NCI-H345 (cell line): Measurements from ENCODE around the gene PEX16.

Source experiments
- DNase-seq: peaks from one replicate; lab custom pipeline; 2025; lab: John Stamatoyannopoulos, UW

Gene PEX16

DNA sequence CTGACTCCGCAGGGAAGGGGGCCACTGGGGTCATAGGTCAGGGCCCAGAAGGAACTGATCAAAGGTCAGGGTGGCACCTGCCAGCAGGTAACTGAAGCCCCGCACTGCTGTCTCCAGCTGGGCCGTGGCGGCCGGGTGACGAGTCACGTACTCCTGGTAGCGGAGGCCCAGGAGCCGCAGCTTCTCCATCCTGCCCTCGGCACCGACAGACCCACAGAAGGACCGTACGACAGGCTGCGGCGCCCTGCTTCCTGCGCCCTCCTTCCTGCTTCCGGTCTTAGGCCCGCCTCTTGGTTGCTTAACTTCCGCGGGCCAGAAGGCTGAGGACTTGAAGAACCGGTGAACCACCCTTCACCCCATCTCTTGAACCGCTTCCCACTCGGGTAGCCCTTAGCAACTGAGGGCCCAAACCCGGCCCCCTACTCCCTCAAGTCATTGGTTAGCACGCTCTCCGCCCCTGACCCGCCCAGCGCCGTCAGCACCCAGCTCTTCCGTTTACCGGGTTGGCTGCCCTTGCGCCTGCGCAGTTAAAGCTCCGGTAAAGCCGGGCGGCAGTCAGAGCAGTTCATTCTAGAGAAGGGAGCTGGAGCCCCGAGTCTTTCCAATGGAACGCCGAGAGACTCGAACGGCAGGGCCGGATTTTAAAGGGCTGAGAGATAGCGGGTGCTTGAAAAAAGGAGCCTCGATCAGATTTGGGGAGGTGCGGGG lies at the start of gene PEX16:
PEX16 (minus strand) TSS at position 255 of the 708 bp plus-strand sequence; CDS start at position 189, 66 bp downstream.
- DNase-seq, result peak; percentile 98

DNA sequence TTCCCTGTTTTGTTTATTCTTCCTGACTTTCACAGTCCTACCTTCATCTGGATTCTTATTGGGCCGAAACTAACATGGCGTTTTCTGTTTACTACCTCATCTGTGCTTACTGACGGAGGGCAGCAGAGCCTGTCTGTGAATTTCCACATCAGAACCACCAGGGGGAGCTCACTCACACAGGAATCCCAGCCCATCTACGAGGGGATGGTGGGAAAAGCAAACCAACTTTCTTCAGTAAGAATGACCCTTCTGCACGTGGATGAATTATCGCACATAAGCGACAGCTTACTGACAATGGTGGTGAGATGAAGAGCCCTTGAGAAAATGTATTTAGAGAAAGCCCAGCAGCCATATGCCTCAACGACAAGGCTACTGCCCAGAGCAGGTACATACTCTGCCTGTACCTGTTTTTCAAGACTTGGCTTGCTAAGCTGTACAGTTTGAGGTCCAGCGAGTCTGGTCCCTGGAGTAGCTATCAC lies 47.3 kb upstream of the PEX16 start:
- peak; percentile 71 for DNase-seq

DNA sequence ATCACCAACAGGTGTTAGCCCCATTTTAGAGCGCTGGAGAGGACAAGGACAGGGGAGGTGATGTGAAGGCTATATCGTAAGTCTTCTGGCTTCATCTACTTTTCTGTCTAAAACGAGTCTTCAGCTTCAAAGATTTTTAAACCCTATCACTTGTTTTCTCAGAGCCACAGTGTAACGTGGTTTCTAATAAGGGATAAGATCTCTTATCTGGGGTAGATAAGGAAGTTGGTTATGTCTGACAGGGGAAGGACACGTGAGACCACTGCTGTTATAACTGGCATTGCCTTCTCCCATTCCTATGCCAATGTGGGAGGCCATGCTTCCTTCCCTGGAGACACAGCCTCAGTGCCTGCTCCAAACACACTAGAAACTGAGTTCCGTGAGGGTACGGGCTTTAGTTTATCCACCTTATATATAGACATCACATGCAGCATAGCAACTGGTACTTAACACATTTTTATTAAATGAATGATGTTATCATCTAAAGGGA lies 44.1 kb upstream of the PEX16 start:
- DNase-seq, result no peak

DNA sequence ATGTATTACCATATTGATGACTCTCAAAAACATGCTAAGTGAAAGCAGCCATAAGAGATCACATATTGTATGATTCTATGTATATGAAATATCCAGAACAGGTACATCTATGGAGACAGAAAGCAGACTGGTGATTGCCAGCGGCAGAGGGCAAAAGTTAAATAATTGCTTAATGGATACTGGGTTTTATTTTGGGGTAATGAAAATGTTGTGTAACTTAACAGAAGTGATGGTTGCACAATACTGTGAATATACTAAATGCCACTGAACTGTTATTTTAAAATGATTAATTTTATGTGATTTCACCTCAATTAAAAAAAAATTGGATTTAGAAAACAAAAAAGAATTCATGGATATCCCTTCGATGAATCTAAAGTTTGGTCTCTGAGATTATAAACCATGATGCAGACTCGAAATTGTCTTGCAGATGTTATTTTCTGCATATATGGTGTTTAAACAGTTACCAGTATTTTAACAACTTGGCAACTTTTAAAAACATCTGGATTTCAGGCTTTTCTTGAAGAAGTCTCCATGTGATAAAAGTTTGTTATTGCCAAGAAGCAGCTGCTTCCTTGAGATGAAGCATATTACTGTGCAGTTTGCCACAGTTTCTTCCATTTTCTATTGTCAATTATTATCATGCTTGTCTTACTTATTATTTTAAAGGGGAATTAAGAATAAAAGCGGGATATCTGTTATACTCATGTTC lies 42.9 kb upstream of the PEX16 start:
- DNase-seq, result no peak

DNA sequence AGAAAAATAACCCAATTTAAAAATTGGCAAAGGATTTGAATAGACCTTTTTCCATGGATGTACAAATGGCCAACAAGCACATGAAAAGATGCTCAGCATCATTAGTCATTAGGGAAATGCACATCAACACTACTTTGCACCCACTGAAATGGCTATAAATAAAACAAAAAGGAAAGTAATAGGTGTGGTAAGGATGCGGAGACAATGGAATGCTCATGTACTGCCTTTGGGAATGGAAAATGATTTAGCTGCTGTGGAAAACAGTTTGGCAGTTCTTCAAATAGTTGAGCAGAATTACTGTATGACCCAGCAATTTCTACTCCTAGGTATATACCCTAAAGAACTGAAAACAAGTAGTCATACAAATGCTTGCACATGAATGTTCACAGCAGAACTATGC lies 42.2 kb upstream of the PEX16 start:
- DNase-seq, result no peak

DNA sequence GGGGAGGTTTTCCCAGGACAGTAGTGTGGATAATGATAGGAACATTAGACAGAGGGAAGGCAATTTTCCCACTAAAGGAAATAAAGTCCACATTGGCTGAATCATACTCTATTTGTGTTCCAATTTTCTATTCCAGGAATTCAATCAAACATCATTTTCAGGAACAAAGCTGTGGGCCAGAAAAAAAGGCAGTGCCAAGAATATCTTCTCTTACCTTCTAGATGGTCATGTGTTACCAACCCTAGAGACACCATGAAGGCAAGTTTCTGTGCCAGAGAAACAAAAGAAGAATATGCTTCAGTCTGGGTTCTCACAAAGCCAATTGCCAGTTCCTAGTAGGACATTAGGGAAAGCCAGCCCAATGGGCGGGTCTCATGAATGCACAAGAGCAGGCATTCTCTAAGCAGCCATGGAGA lies 32.3 kb upstream of the PEX16 start:
- no peak for DNase-seq

DNA sequence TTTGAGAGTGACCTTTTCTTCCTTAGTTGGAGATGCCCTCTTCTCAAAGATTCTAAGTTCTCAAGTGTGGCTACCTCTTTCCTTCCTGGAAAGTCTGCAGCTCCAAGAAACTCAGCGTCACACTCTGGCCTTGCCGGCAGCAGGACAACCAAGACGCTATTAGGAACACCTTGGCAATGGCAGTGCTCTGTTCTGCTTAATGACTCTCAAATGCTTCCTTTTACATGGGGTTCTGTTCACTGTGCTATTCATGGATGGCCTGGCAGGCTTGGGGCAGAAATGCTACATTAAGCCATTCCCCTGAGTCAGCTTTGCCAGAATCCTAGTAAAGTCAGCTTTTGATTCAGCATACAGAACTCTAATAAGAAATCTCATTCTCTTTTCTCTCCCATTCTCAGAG lies 30.7 kb upstream of the PEX16 start:
- no peak for DNase-seq

DNA sequence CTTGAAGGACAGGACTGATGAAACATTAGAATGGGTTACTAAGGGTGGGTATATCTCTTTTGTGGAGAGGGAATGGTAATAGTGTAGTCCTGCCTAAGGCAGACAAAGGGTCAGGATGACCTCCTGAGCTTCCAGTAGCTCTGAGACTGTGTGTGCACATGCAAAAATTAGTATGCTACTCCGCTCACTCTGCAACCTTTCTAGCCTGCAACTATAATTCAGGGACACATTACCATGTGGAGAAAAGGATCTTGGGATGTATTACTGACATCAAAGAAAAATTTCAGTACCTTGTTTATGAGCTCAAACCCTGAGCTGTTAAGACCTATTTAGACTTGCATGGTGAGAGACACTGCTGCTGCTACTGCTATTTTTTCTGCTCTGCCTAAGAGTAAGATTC lies 30.2 kb upstream of the PEX16 start:
- no peak for DNase-seq

DNA sequence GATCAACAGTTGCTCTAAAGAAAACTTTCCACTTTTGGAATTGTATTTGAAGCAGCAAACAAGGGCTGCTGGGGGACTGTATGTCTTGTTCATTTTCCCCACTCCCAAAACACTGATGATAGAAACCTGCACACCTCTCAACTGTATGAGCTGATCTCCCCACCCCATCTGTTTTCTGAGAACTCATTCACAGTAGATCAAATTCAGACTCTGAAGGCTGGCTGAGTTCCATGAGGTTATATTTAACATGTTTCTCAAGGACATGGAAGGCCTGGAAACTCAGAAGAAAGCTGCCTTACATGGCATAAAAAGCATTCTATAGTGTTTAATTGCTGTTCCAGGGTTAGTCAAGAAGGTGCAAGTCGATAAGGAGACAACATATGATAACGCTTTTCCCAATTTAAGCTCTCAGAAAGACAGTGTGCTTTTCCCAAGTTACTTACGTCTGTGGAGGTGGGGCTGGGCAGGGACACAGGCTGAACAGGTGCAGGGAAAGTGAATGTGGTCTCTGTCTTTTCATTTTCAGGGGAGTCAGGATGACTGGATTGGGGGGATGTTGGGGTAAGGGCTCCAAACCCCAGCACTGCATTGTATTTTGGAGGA lies 27.8 kb upstream of the PEX16 start:
- no peak for DNase-seq

DNA sequence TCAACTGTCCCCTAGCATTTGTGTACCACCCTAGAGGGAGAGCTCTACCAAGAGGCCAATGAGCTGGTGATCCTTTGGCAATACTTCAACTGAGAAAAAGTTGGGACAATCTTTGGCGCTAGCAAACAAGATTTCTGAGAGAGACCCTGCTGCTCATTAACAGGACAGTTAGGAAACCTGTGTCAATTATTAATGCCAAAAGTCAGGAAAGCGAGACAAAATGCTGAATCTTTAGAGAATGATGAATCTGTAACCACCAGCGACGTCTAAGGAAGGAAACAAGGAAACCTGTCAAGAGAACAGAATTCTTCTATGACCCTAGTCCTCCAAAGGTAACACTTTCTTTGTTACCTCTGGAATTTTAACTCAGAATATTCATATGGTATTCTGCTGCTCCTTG lies 24.7 kb upstream of the PEX16 start:
- DNase-seq, result no peak

DNA sequence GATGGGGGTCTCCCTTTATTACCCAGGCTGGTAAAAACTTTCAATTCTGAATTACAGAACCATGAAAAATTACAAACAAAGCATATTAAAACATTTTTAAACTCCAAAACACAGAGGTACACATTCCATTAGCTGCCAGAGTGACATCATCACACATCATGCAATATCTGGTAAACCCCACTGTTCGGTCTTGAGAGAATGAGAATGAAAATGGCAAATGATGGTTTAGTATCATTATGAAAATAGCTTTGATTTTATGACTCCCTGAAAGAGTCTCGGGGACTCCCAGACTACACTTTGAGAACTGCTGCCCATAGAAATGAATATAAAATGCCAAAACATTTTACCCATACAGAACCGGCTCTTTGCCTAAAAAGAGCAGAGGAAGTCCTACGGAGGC lies 23.6 kb upstream of the PEX16 start:
- DNase-seq, result no peak

DNA sequence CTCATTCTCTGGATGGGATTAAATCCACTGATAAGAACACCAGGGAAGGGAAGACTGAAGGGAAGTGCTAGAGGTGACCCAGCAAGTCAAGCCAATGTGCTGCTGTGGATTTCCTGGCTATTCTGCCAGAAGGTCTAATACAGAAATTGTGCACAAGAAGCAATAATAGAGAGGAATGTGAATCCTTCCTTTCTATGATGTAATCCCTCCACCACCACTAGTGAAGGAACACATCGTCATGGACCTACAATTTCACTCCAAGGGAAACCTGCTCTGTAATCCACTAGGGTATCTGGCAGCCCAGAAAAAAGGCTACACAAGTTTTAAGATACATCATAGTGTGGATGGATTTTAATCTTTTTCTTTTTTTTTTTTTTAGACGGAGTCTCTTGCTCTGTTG lies 22.2 kb upstream of the PEX16 start:
- no peak for DNase-seq

DNA sequence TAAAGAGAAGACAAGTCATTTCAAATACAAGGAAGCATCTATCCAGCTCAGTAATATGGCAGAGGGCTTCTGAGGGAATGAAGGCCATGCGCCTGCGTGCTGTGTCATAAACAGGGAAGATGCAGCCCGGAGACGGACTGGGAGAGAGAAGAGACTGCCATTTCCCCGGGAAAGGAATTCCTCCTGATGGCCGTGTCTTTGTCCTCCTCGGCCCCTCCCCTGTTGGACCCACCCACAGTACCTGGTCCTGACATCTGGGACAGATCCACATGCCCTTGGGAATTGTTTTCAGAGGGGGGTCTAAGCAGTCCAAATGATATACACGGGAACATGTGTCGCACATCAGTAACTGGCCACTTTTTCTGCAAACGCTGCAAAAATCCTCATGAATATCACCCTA lies 20.2 kb upstream of the PEX16 start:
- DNase-seq, result no peak

DNA sequence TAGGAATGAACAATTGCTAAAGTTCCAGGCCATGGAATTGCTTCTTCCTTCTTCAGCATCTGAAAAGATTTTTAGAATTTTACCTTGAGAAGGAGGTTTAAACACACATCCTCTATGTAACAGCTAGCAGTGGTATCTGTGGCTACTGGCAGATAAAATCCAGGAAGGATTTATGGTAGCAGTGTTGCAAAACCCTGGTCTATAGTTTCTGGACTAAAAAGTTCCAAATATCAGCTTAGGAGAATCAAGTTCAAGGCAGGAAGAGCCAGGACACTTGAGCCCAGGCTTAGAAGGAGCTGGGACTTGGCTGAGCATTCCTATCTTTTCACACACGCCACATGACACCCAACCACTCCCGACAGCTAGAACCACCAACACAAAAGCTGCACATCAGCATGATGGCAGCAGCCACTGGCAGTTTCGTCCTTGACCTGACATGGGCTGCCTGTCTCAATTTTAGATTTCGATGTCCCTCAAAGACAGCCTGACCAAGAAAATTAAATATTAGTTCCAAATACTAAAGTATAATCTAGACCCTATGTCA lies 18.9 kb upstream of the PEX16 start:
- no peak for DNase-seq

DNA sequence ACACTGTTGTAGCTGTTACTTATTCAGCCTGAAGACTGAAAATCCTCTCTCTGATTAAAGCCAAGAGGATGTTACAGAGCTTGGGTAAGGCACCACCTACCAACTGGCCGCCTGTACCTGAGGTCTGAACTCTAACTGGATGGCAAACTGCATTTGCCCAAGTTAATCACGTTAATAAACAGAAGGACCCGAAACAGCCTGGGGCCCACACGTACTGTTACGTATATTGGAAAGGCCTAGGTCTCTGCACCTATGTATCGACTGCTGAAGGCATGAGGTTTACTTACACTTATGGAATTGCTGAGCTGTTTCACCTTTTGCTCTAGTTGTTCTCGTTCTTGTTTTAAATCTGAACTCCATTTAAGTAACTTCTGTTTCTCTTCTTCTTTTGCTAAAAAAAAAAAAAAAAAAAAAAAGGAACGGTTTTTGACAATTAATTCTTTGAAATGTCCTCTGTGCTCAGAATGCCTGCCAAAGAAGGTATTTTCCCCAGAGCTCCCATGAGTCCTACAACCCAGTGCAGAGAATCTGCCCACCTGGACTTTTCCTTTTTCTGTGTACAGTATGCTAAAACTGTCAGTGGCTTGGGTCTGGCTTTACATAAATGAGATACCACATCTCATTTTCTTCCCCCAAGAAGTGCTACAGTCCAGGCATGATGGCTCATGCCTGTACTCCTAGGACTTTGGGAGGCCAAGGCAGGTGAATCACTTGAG lies 17.8 kb upstream of the PEX16 start:
- no peak for DNase-seq

DNA sequence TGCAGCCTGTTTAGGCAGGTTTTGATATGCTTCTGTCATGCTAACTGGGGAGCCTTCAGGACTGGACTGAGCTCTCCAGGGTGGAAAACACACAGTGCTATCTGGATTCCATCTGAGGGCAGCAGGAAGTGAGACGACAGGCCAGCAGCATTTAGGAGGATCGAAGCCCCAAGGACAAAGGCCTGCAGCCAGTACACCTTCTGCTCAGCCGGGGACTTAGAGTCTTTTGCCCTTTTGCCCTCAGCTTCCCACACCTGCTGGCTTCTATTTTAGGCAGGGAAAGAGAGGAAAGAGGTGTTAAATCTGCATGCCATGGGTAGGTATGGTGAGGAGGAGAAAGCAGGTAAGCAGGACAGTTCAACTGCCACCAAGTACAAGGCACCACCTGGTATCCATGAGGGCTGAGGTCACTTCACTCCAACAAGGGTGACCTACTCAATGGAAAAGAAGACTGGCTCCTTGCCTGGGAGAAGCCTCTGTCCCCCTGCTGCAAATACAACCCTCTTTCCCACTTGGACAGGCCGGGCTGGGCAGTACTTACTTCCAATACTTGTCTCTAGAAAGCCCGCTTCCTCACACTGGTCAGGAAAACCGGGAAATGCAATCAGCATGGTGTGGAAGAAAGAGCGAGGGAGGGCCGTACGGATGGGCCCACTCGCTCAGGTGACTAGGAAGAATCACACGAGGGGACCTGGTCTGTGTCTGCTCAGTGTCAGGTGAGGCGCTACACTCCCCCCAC lies 17.1 kb upstream of the PEX16 start:
- no peak for DNase-seq

DNA sequence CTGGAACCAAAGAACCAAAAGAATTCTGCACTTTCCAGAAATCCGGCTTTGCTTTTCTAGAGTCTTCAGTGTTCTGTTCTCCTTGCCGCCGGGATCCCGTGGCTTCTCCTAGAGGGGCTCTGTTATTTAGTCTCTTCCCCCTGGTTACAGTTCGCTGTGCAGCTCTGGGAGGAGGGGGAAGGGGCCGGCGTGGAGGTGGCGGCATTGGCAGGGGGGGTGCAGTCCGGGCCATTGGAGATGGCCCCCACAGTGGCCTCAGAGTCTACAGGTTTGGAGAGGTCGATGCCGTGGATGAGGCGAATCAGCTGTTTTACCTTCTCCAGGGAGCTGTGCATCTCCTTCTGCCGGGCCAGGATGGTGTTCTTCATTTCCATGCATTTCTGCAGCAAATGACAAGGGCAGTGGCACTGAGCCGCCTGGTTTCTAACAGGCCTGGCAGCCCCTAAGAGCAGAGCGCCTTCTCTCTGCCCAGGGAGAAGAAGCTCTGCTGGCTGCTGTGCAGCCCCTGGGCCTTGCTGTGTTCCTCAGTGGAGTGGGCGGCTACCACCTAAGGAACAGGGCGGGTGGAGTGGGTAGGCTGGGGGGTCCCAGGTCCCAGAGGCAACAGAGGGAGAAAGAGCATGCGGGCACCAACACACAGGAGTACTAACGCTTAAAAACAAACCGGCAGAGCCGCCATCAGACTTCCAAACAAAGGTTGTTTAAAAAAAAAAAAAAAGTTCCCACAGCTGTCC lies 16.3 kb upstream of the PEX16 start:
- no peak for DNase-seq

DNA sequence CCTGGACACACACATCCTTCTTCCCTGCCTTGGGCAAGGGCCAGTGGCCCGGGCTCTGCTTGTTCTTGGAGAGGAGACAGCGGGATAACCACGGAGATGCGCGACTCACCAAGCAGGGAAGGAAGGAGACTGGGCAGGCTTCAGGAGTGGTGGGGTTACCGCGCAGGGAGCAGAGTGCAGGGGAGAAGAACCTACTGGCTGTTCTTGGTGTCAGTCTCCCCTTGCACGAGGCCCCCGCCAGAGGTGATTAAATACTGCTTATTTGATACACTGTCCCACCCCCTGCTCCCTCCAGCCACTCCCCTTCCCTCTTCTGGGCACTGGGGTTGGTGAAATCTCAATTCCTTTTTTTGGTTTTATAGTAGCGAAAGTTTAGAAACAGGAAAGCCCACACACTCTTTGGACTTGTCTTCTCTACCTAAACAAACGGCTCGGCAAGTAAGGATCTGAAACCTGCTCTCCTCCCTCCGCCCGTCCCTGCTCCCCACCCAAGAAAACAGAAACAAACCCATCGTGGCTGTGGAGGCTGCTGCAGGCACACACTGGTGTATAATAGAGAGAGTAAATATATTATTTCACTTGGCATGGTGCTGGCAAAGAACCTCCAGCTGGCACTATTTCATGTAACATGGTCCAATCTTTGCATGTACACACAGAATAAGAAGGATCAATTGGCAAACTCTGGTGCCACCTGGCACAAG lies 15.6 kb upstream of the PEX16 start:
- DNase-seq, result no peak

DNA sequence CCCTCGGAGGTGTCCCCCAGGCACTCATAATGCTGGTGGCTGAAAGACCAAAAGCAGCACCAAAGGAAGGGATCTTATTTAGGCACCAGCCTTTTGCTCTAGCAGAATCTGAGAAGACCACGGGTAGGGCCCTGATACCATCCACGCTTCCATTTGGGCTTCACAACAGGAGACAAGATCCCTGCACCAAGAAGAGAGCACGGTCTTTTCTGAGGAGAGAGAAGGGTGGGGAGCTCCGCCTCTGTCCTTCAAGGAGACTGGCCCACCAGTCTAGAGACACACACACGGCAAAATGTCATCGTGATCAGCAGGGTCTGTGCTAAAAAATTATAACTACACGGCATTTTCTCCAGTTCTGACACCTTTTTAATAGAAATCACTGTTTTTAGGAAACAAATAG lies 14.5 kb upstream of the PEX16 start:
- DNase-seq, result no peak

DNA sequence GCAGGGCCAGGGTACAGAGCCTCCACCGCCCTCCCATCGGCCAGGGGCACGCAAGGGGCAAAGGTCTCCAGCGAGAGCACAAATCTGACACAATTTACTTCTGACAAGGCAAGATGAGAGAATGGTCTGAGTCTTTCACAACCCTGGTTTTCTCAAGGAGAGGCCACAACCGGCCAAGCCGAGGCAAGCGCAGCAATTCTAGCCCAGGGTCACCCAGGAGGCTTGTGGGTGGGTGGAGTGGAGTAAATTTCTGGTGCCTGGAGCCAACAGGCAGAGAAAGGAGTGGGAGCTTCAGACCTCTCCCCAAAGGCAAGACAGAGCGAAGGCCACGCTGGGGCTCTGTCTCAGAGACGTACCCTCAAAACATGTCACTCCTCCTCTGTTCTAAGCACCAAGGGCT lies 14.1 kb upstream of the PEX16 start:
- DNase-seq, result no peak
